ENCODE data around the gene EXTL1. TPM values are rescaled to one million over a fixed set of nuclear protein-coding genes. Genes with fewer than 3 reads are reported as not detected.

The EXTL1 gene
- 1 to 10 TPM; 1.3 to 2.8 TPM for total RNA-seq
- polyA plus RNA-seq (ENCODE audit: insufficient read depth, low read depth, low replicate concordance), result 1.3 TPM
- long read RNA-seq, donor 1, result 0 reads
- long read RNA-seq, donor 2, result 0 reads

- H3K4me1 ChIP-seq, result peaks cover 49% of the 10 kb centered on the region
- peak; percentile 56 for DNase-seq
- peak within 1 kb of the TSS in 1 of 2 donors; percentile 26 for H3K4me3 ChIP-seq
These were observed at the start of gene EXTL1 for GRCh38 chr1:26021647-26022403. Gene EXTL1 (plus strand): TSS chr1:26021775. CDS start chr1:26022647, 872 bp downstream.

GRCh38 chr1:25971811-25972180 lies 49.8 kb upstream of the EXTL1 start:
- Histone ChIP-seq H3K4me1 (no peaks in the 10 kb centered on the region), H3K27me3 (no peaks in the 10 kb centered on the region), H3K36me3 (ENCODE audit: low read depth, missing control alignments) (no peaks in the 10 kb centered on the region), H3K27ac (no peak overlapping the region), H3K9me3 (no peaks in the 10 kb centered on the region), H3K4me3 (no peak overlapping the region)
- no peak for DNase-seq
- TF ChIP-seq POLR2A (IDR thresholded peaks at IDR 0.05) (no peak), CTCF (IDR thresholded peaks at IDR 0.05) (no peak)
- intact Hi-C loops (cut with DNase I; ENCODE audit: low total_unique reads), result no loop called here
- WGBS, 2 donors, result 43 to 61% methylated on average over 1 of the region's 1 CpG

More at GRCh38 chr1:26021647-26022403, at the start of gene EXTL1:
- WGBS, 2 donors, result 22 to 25% methylated on average over 5 to 14 of the region's 15 CpGs
- Histone ChIP-seq H3K27me3 (no peaks in the 10 kb centered on the region), H3K27ac (peak within 1 kb of the TSS in 1 of 2 donors; percentile 50), H3K36me3 (ENCODE audit: low read depth, missing control alignments) (no peaks in the 10 kb centered on the region), H3K9me3 (no peaks in the 10 kb centered on the region)
- intact Hi-C loops (cut with DNase I; ENCODE audit: low total_unique reads), result no loop called here
- no peak for TF ChIP-seq CTCF (IDR thresholded peaks at IDR 0.05)

GRCh38 chr1:25973610-25974321 lies 47.8 kb upstream of the EXTL1 start:
- Histone ChIP-seq H3K4me3 (no peak overlapping the region), H3K9me3 (no peaks in the 10 kb centered on the region), H3K36me3 (ENCODE audit: low read depth, missing control alignments) (no peaks in the 10 kb centered on the region), H3K27me3 (no peaks in the 10 kb centered on the region), H3K4me1 (no peaks in the 10 kb centered on the region), H3K27ac (no peak overlapping the region)
- intact Hi-C loops (cut with DNase I; ENCODE audit: low total_unique reads), result no loop called here
- DNase-seq, result no peak
- 93 to 94% methylated on average over 6 of the region's 6 CpGs for WGBS, 2 donors
- TF ChIP-seq CTCF (IDR thresholded peaks at IDR 0.05), result no peak
- TF ChIP-seq POLR2A (IDR thresholded peaks at IDR 0.05), result no peak

- intact Hi-C loops (cut with DNase I; ENCODE audit: low total_unique reads), result no loop called here
- Histone ChIP-seq H3K9me3 (no peaks in the 10 kb centered on the region), H3K36me3 (ENCODE audit: low read depth, missing control alignments) (no peaks in the 10 kb centered on the region)
These were observed 43.8 kb upstream of the EXTL1 start for GRCh38 chr1:25977801-25978200.

More at GRCh38 chr1:25977801-25978200, 43.8 kb upstream of the EXTL1 start:
- Histone ChIP-seq H3K4me1 (no peaks in the 10 kb centered on the region), H3K27me3 (no peaks in the 10 kb centered on the region), H3K4me3 (no peak overlapping the region), H3K27ac (no peak overlapping the region)
- no peak for DNase-seq
- TF ChIP-seq CTCF (IDR thresholded peaks at IDR 0.05), result no peak
- TF ChIP-seq POLR2A (IDR thresholded peaks at IDR 0.05), result no peak
- 82 to 93% methylated on average over 5 of the region's 5 CpGs for WGBS, 2 donors
